Neural progenitor cell (in vitro differentiated cells): ENCODE results near the gene PITPNC1.

ENCODE experiments used
- EZH2phosphoT487 ChIP-seq: fragments of 200-600 bp; sonication (generic); IDR thresholded peaks from 2 replicates; pipeline ENCODE4 v1.6.1; 2017; ENCODE audit warnings: antibody characterized with exemption
- TF ChIP-seq, protein P1 (sequence below): fragments of 200-600 bp; sonication (generic); IDR thresholded peaks from 2 replicates; pipeline ENCODE4 v1.5.1; 2017; ENCODE audit warnings: antibody characterized with exemption, mild to moderate bottlenecking

DNA sequence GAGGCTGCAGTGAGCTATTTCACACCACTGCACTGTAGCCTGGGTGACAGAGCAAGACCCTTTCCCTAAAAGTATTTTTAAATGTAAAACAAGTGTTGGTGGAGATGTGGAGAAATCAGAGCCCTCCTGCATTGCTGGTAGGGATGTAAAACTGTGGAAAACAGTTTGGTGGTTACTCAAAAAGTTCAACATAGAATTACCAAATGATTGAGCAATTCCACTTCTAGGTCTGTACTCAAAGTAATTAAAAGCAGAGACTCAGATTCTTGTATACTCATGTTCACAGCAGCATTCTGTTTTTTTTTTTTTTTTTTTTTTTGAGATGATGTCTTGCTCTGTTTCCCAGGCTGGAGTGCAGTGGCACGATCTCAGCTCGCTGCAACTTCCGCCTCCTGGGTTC, 141.8 kb downstream of the PITPNC1 start:
- TF ChIP-seq, protein P1, sequence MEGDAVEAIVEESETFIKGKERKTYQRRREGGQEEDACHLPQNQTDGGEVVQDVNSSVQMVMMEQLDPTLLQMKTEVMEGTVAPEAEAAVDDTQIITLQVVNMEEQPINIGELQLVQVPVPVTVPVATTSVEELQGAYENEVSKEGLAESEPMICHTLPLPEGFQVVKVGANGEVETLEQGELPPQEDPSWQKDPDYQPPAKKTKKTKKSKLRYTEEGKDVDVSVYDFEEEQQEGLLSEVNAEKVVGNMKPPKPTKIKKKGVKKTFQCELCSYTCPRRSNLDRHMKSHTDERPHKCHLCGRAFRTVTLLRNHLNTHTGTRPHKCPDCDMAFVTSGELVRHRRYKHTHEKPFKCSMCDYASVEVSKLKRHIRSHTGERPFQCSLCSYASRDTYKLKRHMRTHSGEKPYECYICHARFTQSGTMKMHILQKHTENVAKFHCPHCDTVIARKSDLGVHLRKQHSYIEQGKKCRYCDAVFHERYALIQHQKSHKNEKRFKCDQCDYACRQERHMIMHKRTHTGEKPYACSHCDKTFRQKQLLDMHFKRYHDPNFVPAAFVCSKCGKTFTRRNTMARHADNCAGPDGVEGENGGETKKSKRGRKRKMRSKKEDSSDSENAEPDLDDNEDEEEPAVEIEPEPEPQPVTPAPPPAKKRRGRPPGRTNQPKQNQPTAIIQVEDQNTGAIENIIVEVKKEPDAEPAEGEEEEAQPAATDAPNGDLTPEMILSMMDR = no peak
- no peak for TF ChIP-seq EZH2phosphoT487
